ENCODE data around the gene TSPAN9.

The TSPAN9 gene

DNA sequence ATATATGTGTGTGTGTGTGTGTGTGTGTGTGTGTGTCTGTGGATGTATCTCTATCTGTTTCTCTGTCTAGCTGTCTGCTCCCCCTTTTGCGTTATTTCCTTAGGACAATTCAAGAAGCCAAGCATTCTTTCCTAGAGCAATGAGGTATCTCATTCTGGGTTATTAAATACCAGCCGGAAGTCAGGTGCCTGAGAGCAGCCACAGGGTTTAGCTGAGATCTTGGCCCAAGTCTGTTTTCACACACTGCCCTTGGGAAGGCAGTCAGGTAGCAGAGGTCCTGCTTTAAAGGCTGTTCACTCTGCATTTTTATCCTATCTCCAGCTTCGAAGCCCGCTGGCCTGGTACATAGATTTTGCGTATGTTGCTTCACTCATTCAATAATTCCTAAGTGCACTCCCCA lies 76.8 kb downstream of the TSPAN9 start:
- H3K9me3 Mint-ChIP-seq (ENCODE audit: low read depth), result no peaks in the 10 kb centered on the region
- no peaks in the 10 kb centered on the region for H3K36me3 Mint-ChIP-seq
- no peak overlapping the region for H3K27ac Mint-ChIP-seq
- peaks cover 12% of the 10 kb centered on the region for H3K27me3 Mint-ChIP-seq
- peaks cover 3% of the 10 kb centered on the region for H3K4me1 Mint-ChIP-seq (ENCODE audit: low read depth)
- no peak overlapping the region for H3K4me3 Mint-ChIP-seq

DNA sequence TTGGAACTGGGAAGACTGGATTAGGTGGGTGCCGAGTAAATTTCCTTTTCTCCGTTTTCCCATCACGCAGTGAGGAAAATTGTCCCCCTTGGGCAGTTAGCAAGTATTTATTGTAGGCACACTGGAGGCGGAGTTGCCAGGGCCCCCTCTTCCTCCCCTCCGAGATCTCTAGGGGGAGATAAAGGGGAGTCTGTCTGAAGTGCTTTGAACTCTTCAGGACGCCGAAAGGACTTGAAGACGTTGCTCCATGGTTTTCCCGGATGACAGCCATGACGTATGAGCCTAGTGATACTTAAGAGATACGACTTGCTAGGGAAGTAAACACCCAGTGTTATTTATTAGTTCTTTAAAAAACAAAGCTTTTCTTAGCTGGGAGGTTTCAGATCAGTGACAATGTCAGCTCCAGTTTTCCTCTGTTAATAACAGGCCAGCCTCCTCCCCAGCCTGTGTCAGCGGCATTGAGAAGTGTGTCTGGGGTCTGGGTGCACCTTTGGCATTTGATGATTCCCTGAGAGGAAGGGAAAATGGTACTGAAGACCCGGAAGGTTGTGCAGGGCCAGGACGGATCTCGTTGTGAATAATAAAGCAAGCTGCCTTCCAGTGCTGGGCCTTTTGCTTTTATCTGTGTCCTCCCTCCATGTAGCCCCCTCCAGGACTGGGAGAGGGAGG lies 78.7 kb downstream of the TSPAN9 start:
- Mint-ChIP-seq H3K4me1 (ENCODE audit: low read depth) (peaks cover 3% of the 10 kb centered on the region), H3K9me3 (ENCODE audit: low read depth) (no peaks in the 10 kb centered on the region), H3K27ac (no peak overlapping the region), H3K4me3 (no peak overlapping the region), H3K27me3 (peaks cover 7% of the 10 kb centered on the region), H3K36me3 (no peaks in the 10 kb centered on the region)

DNA sequence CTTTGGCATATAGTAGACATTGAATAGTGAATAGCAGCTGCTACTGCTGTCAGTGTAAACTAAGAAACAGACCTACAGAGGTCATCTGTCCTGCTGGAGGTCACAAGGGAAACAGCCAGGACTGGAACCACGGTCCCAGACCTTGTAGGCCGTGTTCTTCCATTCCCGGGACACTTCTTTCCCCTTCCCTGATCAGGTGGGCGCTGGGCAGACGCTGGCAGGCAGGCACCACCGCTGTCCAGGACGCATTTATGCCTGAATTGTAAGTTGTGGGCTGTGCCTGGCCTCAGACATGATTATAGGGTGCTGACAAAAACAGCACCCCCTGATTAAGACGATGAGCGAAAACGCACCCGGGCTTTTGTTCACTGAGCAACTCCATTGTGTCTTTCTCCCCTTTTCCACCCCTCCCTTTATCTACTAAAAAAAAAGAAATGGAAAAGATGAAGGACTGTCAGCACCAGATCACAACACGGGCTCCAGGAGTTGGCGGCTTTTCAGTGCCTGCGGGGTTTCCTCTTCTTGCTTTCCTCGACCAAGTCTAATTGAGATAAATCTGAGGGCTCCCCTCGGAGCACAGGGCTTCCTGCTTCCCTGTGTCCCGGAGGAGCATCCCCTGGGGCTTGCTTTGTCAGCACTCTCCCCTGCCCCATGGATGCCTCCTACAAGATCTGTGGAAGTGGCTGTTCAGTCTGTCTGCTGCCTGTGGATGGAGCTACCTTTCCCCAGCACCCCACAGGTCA lies 80.6 kb downstream of the TSPAN9 start:
- Mint-ChIP-seq H3K4me1 (ENCODE audit: low read depth) (peaks cover 1% of the 10 kb centered on the region), H3K4me3 (no peak overlapping the region), H3K27me3 (peaks cover 3% of the 10 kb centered on the region), H3K27ac (no peak overlapping the region), H3K9me3 (ENCODE audit: low read depth) (no peaks in the 10 kb centered on the region), H3K36me3 (no peaks in the 10 kb centered on the region)

DNA sequence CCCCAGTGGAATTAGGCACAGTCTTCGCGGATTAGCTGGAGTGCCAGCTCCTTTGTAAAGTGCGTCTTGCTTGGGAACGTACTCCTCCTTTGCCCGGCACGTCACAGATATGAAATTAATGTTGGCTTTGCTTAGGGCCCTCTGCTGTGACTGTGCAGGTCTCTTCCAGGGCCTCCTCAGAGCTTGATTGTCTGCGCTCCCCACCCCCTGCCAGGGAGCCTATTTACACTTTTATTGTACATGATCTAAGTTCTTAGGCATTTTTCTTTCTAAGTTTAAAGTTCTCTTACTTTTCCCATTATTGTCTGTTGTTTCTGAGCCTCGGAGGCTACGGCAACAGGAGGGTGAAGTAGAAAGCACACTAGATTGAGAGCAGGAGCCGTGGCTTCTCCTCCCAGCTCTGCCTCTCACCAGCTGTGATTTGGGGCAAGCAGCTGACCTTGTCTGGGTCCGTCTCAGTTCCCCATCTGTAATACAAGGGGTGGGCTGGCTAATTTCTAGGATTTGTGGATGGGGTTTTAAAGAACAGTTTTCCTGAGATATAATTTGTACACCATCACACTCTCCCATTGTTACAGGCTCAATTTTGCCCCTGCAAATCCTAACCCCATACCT lies 81.8 kb downstream of the TSPAN9 start:
- H3K27ac Mint-ChIP-seq, result no peak overlapping the region
- peaks cover 3% of the 10 kb centered on the region for H3K27me3 Mint-ChIP-seq
- no peaks in the 10 kb centered on the region for H3K9me3 Mint-ChIP-seq (ENCODE audit: low read depth)
- H3K4me3 Mint-ChIP-seq, result no peak overlapping the region
- no peaks in the 10 kb centered on the region for H3K4me1 Mint-ChIP-seq (ENCODE audit: low read depth)
- H3K36me3 Mint-ChIP-seq, result no peaks in the 10 kb centered on the region

DNA sequence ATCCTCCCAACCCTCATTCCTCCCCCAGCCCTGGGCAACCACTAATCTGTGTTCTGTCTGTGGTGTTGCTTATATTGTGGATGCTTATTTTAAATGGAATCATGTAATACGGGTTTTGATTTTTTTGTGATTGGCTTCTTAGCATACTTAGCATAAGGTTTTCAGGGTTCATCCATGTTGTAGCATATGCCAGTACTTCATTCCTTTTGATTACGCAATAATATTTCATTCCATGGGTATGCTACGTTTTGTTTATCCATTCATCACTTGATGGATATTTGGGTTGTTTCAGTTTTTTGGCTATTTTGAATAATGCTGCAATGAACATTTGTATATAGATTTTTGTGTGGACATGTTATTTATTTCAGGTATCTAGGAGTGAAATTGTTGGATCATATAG lies 82.9 kb downstream of the TSPAN9 start:
- H3K4me3 Mint-ChIP-seq, result no peak overlapping the region
- H3K4me1 Mint-ChIP-seq (ENCODE audit: low read depth), result no peaks in the 10 kb centered on the region
- no peak overlapping the region for H3K27ac Mint-ChIP-seq
- H3K27me3 Mint-ChIP-seq, result peaks cover 3% of the 10 kb centered on the region
- no peaks in the 10 kb centered on the region for H3K36me3 Mint-ChIP-seq
- H3K9me3 Mint-ChIP-seq (ENCODE audit: low read depth), result no peaks in the 10 kb centered on the region

DNA sequence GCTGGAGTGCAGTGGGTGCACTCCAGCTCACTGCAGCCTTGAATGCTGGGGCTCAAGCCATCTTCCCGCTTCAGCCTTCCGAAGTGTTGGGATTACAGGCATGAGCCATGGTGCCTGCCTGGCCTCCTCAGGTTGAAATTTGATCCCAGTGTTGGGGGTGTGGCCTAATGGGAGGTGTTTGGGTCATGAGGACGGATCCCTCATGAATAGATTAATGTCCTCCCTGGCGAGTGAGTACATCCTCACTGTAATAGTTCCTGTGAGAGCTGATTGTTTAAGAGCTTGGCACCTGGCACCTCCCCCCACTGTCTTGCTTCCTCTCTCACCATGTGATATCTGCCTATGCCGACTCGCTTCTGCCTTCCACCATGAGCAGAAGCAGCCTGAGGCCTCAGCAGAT lies 84.7 kb downstream of the TSPAN9 start:
- H3K4me3 Mint-ChIP-seq, result no peak overlapping the region
- H3K36me3 Mint-ChIP-seq, result no peaks in the 10 kb centered on the region
- H3K4me1 Mint-ChIP-seq (ENCODE audit: low read depth), result no peaks in the 10 kb centered on the region
- no peaks in the 10 kb centered on the region for H3K9me3 Mint-ChIP-seq (ENCODE audit: low read depth)
- H3K27me3 Mint-ChIP-seq, result peaks cover 3% of the 10 kb centered on the region
- no peak overlapping the region for H3K27ac Mint-ChIP-seq

DNA sequence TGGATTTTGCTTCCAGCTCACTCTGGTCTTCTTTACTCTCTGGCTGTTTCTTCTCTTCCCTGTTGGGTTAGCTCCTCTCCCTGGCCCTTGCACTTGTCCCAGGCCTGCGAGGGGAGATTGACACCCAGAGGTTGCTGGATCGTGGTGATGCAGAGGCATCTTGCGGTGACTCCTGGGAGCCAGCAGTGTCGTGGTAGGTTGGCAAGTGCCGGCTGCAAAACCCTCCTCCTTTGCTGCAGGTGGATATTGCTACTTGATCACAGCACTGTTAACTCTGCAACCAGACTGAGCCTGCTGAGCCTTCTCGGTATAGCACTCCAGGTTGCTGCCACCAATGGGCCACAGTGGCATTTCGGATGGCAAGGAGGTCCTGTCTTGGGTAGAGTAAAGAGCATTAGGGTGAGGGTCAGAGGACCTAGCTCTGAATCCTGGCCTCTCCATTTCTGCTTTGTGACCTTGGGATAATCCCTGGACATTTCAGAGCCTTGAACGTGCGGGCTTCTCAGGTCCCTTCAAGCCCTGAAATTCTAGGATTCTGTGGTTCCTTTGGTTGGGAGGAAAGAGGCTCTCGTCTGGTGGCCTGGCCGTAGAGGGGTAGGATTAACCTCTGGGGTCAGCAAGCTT lies 87.4 kb downstream of the TSPAN9 start:
- Mint-ChIP-seq H3K4me3 (no peak overlapping the region), H3K27me3 (peaks cover 6% of the 10 kb centered on the region), H3K27ac (no peak overlapping the region), H3K9me3 (ENCODE audit: low read depth) (no peaks in the 10 kb centered on the region), H3K36me3 (no peaks in the 10 kb centered on the region), H3K4me1 (ENCODE audit: low read depth) (peaks cover 1% of the 10 kb centered on the region)

DNA sequence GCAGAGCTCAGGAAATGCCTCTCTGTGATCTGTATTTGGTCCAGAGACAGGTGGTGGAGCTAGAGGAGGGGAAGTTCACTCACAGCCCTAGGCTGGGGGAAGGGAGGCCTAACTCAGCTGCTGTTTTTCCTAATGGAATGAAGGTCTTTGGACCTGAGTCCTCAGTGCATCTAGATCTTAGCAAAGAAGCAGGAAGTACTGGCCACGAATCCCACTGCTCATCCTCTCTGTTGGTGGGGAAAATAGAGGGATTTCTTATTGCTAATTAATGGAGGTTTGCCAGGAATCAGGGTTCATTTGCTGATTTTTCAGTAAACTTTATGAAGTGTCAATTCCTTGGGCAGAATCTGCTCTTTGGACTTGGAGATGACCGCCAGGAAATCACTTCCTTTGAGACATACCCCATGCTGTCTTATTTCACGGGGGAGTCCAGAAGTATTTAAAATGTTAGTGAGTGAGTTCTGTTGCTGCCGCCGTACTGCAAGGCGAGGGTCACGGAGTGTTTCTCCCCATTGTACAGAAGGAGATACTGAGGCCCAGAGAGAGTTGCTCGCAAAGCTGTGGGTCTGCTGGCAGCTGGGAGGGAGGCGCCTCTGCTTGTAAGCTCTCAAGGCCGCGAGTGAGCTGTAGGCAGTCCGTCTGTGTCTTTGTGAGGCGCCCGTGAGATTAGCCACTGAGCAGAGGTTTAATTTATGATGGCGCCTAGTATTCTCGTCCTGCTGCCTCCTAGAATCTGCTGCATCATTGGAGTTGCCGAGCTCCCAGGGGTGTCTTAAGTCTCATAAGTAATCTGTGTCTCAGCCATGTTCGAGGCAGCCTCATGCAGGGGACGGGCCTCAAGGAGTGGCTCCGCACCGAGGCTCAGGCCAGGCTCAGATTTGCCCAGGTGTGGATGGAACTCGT lies 88.2 kb downstream of the TSPAN9 start:
- Mint-ChIP-seq H3K27ac (no peak overlapping the region), H3K9me3 (ENCODE audit: low read depth) (no peaks in the 10 kb centered on the region), H3K36me3 (no peaks in the 10 kb centered on the region), H3K4me1 (ENCODE audit: low read depth) (peaks cover 1% of the 10 kb centered on the region), H3K27me3 (peaks cover 6% of the 10 kb centered on the region), H3K4me3 (no peak overlapping the region)

DNA sequence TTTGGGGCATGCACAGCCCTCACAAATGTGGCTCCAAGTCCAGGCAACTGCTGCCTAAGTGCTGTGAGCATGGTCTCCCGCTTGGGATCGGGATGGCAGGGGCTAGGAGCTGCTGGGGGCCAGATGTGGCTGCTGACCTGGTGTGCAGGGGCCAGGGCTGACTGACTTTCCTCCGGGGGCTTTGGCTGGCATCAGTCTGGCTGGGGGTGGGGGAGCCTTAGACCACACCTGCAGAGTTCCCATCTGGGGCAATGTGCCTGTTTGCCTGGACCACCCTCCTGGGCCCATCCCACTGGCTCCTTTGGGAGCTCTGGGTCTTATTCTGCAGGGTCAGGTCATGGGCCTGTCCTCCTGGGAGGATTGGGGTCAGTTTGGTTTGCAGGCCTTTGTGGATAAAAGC lies 90.5 kb downstream of the TSPAN9 start:
- Mint-ChIP-seq H3K4me3 (no peak overlapping the region), H3K27ac (no peak overlapping the region), H3K9me3 (ENCODE audit: low read depth) (no peaks in the 10 kb centered on the region), H3K27me3 (peaks cover 5% of the 10 kb centered on the region), H3K36me3 (no peaks in the 10 kb centered on the region), H3K4me1 (ENCODE audit: low read depth) (peaks cover 1% of the 10 kb centered on the region)

DNA sequence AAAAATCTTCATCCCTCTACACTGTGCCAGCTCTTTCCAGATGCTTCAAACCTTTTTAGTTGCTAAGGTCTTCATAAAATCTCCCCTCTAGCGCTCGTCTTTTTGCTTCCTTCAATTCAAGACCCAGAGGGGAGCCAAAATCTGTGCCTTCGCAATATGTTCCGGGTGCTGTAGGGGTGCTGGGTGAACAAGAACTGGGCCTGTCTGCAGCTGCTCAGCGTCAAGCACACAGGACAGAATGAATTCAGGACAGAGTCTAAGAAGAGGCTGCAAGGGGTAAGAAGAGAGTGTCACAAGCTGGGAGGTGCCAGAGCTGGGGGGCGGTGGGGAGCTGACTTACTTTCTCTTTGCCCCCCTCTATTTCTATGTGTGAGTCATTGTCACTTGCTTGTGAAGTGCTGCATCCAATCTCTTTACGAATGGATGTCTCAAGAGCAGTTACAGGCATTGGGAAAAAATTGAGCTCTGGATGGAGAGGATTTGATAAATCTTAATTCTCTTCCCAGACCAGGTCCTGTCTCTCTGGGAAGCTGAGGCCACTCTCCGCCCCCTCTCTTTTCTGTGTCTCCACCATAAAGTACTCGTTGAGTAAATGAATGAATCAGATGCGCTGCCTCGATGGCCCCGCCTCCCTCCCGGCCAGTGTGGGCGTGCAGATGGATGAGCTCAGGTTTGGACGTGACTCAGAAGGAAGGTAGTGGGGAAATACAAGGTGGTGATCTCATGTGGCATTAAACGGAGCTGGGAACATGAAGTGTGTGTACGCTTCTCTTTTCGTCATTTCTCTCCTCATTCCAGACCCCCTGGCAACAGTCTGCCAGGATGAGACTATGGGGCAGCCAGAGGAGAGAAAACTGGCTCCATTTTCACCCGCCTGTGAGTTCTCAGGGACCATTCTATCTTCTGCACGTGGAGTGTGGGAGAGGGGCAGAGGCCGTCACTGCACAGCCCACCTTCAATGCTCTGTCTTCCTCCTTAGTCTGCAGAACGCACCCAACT lies 91.3 kb downstream of the TSPAN9 start:
- no peak overlapping the region for H3K4me3 Mint-ChIP-seq
- H3K27me3 Mint-ChIP-seq, result peaks cover 5% of the 10 kb centered on the region
- no peaks in the 10 kb centered on the region for H3K36me3 Mint-ChIP-seq
- H3K9me3 Mint-ChIP-seq (ENCODE audit: low read depth), result no peaks in the 10 kb centered on the region
- no peak overlapping the region for H3K27ac Mint-ChIP-seq
- H3K4me1 Mint-ChIP-seq (ENCODE audit: low read depth), result peaks cover 1% of the 10 kb centered on the region

DNA sequence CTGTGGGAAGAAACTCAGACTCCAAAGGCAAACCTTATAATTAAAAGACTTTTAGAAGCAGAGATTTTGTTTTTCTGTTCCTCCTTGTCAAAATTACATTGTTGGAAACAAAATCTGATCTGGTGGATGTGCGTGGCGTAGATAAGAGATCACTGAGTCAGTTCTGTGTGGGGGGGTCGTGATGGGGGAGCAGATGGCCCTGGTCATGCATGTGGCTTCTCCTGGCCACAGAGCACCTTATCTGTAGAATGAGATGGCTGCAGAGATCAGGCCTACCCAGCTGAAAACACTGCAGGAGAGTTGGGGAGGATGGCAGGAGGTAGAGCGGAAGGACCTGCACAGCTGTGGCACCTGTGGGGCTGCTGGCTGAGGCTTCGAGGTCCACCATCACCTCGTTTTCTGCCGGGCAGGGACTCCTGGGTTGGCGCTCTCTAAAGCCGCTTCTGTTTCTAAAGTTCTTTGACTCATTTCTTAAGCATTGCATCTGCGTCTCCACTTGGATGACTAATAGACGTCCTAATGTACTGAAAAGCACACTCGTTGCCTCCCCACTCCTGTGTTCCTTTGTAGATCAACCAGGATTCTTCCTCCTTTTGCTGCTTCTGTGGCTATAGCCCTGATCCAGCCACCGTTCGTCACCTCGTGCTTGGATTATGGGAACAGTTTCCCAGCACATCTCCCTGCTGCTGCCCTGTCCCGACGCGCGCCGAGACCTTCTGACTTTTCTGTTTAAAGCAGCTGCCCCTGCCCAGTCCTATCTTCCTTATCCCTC lies 93.4 kb downstream of the TSPAN9 start:
- Mint-ChIP-seq H3K27ac (no peak overlapping the region), H3K36me3 (no peaks in the 10 kb centered on the region), H3K27me3 (peaks cover 6% of the 10 kb centered on the region), H3K4me3 (no peak overlapping the region), H3K9me3 (ENCODE audit: low read depth) (no peaks in the 10 kb centered on the region), H3K4me1 (ENCODE audit: low read depth) (peaks cover 1% of the 10 kb centered on the region)

DNA sequence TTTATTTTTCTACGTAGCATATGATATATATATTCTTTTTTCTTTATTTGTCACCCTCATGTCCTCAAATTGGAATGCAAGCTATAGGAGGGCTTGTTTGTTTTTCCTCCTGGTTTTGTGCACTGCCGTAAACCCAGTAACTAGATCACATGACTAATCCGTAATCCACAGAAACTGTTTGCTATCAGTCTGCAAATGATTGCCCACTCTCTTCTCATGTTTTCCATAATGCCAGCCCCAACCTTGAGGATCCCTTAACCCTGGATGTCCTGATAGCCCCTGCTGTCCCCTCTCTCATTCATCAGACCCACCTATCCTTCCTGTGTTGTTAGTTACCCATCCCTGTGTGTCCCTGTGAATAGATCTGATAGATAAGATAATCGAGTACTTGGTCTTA lies 94.0 kb downstream of the TSPAN9 start:
- Mint-ChIP-seq H3K27me3 (peaks cover 6% of the 10 kb centered on the region), H3K4me1 (ENCODE audit: low read depth) (peaks cover 1% of the 10 kb centered on the region), H3K4me3 (no peak overlapping the region), H3K27ac (no peak overlapping the region), H3K36me3 (no peaks in the 10 kb centered on the region), H3K9me3 (ENCODE audit: low read depth) (no peaks in the 10 kb centered on the region)

Measured in activated naive CD8-positive, alpha-beta T cell (primary cell).